ENCODE data around the gene MLYCD.

Gene MLYCD

GRCh38 chr16:83935005-83935857, 36.3 kb downstream of the MLYCD start:
- CTCF ChIA-PET = interaction anchor here (4.3 kb wide), 1 partner anchor 8 kb away, joined by 29 read pairs; no protein-coding TSS in a partner anchor
- POLR2A ChIA-PET = interaction anchor here (0.5 to 0.6 kb wide), 2 partner anchors 74 to 1188 kb away, joined by 3 to 6 read pairs; no protein-coding TSS in a partner anchor
- Histone ChIP-seq H3K9me3 (ENCODE audit: control insufficient read depth, insufficient read depth, low read depth, low read length) (no peaks in the 10 kb centered on the region), H3K4me3 (ENCODE audit: low read depth, low read length) (no peak overlapping the region), H3K4me1 (ENCODE audit: control insufficient read depth, insufficient read depth, low read length) (no peaks in the 10 kb centered on the region; the same call in 1 of the 2 replicates), H3K27ac (ENCODE audit: extremely low read depth, low read depth, low read length) (no peak overlapping the region), H3K36me3 (ENCODE audit: control insufficient read depth in 2 of 2, insufficient read depth in 1 of 2, low read length in 2 of 2) (no peaks in the 10 kb centered on the region)
- TF ChIP-seq PRDM1 (tag by site-specific recombination; IDR thresholded peaks at IDR 0.05) (no peak), ZNF146 (tag by site-specific recombination; IDR thresholded peaks at IDR 0.05) (no peak), ZNF660 (tag by site-specific recombination; IDR thresholded peaks at IDR 0.05) (no peak), OVOL3 (tag by site-specific recombination; IDR thresholded peaks at IDR 0.05) (no peak), ZNF623 (tag by site-specific recombination; IDR thresholded peaks at IDR 0.05) (peak; percentile 55; the same call in 1 of the 2 replicates), ZNF350 (tag by site-specific recombination; IDR thresholded peaks at IDR 0.05) (no peak), ZNF777 (tag by site-specific recombination; IDR thresholded peaks at IDR 0.05; ENCODE audit: borderline replicate concordance) (no peak), ZNF214 (tag by site-specific recombination; IDR thresholded peaks at IDR 0.05; ENCODE audit: borderline replicate concordance) (no peak), ZNF394 (tag by site-specific recombination; IDR thresholded peaks at IDR 0.05; ENCODE audit: borderline replicate concordance) (no peak)

- TF ChIP-seq GLIS2 (tag by site-specific recombination; IDR thresholded peaks at IDR 0.05) (no peak), ZNF280C (tag by site-specific recombination; IDR thresholded peaks at IDR 0.05) (no peak), ZNF571 (tag by site-specific recombination; IDR thresholded peaks at IDR 0.05) (no peak), ZNF830 (tag by site-specific recombination; IDR thresholded peaks at IDR 0.05; ENCODE audit: low read depth) (no peak), BCL11A (tag by site-specific recombination; IDR thresholded peaks at IDR 0.05; ENCODE audit: low read depth) (no peak), ZNF777 (tag by site-specific recombination; IDR thresholded peaks at IDR 0.05; ENCODE audit: borderline replicate concordance) (no peak), ZNF169 (tag by site-specific recombination; IDR thresholded peaks at IDR 0.05) (no peak), KLF17 (tag by site-specific recombination; IDR thresholded peaks at IDR 0.05) (no peak), BCL6B (tag by site-specific recombination; IDR thresholded peaks at IDR 0.05) (no peak)
- Histone ChIP-seq H3K9me3 (ENCODE audit: control insufficient read depth, insufficient read depth, low read depth, low read length) (no peaks in the 10 kb centered on the region), H3K36me3 (ENCODE audit: control insufficient read depth in 2 of 2, insufficient read depth in 1 of 2, low read length in 2 of 2) (no peaks in the 10 kb centered on the region), H3K4me1 (ENCODE audit: control insufficient read depth, insufficient read depth, low read length) (no peaks in the 10 kb centered on the region; the same call in 1 of the 2 replicates), H3K27ac (ENCODE audit: extremely low read depth, low read depth, low read length) (no peak overlapping the region), H3K4me3 (ENCODE audit: low read depth, low read length) (no peak overlapping the region)
- ChIA-PET POLR2A (interaction anchor here (0.5 to 0.6 kb wide), 2 partner anchors 75 to 1187 kb away, joined by 3 to 6 read pairs; no protein-coding TSS in a partner anchor), CTCF (interaction anchor here (4.3 kb wide), 1 partner anchor 8 kb away, joined by 29 read pairs; no protein-coding TSS in a partner anchor)
Measured at GRCh38 chr16:83935858-83936255, 36.9 kb downstream of the MLYCD start.

All from HEK293 (cell line).